ENCODE results near the gene RNF31.

- TF ChIP-seq, protein P1, sequence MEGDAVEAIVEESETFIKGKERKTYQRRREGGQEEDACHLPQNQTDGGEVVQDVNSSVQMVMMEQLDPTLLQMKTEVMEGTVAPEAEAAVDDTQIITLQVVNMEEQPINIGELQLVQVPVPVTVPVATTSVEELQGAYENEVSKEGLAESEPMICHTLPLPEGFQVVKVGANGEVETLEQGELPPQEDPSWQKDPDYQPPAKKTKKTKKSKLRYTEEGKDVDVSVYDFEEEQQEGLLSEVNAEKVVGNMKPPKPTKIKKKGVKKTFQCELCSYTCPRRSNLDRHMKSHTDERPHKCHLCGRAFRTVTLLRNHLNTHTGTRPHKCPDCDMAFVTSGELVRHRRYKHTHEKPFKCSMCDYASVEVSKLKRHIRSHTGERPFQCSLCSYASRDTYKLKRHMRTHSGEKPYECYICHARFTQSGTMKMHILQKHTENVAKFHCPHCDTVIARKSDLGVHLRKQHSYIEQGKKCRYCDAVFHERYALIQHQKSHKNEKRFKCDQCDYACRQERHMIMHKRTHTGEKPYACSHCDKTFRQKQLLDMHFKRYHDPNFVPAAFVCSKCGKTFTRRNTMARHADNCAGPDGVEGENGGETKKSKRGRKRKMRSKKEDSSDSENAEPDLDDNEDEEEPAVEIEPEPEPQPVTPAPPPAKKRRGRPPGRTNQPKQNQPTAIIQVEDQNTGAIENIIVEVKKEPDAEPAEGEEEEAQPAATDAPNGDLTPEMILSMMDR (IDR thresholded peaks at IDR 0.05; ENCODE audit: poor library complexity, severe bottlenecking): no peak
- no peak for TF ChIP-seq RAD21 (conservative IDR thresholded peaks at IDR 0.05)
- no peak for TF ChIP-seq EZH2 (IDR thresholded peaks at IDR 0.05; ENCODE audit: borderline replicate concordance, insufficient read depth, low read length, poor library complexity, severe bottlenecking)
- no peak for TF ChIP-seq TAF1 (IDR thresholded peaks at IDR 0.05; ENCODE audit: low read depth)
These were observed 12.6 kb downstream of the RNF31 start for GRCh38 chr14:24159777-24160498.

Measured in neural cell (in vitro differentiated cells).